GM21423 (cell line): ENCODE measurements around the gene TRIO.

Experiments
- ATAC-seq: cut with Tn5 transposase; IDR thresholded peaks from one replicate; pipeline ENCODE4 v1.9.1; 2021; ENCODE audit warnings: mild to moderate bottlenecking, moderate library complexity; ENCODE audit not compliant: unreplicated experiment

The TRIO gene

GRCh38 chr5:14465776-14466175, 322.6 kb downstream of the TRIO start:
- no peak for ATAC-seq

GRCh38 chr5:14467251-14467650, 324.1 kb downstream of the TRIO start:
- ATAC-seq: no peak

- ATAC-seq: no peak
Measured at GRCh38 chr5:14467886-14468285, 324.7 kb downstream of the TRIO start.

- no peak for ATAC-seq
Measured at GRCh38 chr5:14469551-14470377, 326.6 kb downstream of the TRIO start.

- no peak for ATAC-seq
Measured at GRCh38 chr5:14471507-14471906, 328.4 kb downstream of the TRIO start.

- no peak for ATAC-seq
Measured at GRCh38 chr5:14472986-14473567, 329.9 kb downstream of the TRIO start.

GRCh38 chr5:14475045-14475444, 331.9 kb downstream of the TRIO start:
- no peak for ATAC-seq

- no peak for ATAC-seq
Measured at GRCh38 chr5:14476786-14477435, 333.8 kb downstream of the TRIO start.

GRCh38 chr5:14479143-14479696, 336.1 kb downstream of the TRIO start:
- no peak for ATAC-seq

GRCh38 chr5:14481349-14481748, 338.2 kb downstream of the TRIO start:
- no peak for ATAC-seq

GRCh38 chr5:14482085-14482484, 338.9 kb downstream of the TRIO start:
- no peak for ATAC-seq

GRCh38 chr5:14483504-14484157, 340.5 kb downstream of the TRIO start:
- ATAC-seq: no peak

GRCh38 chr5:14486486-14486885, 343.3 kb downstream of the TRIO start:
- no peak for ATAC-seq

GRCh38 chr5:14486996-14487896, 344.1 kb downstream of the TRIO start:
- no peak for ATAC-seq

- ATAC-seq: no peak
Measured at GRCh38 chr5:14487897-14488570, 344.9 kb downstream of the TRIO start.

- ATAC-seq: no peak
Measured at GRCh38 chr5:14488709-14489108, 345.6 kb downstream of the TRIO start.

GRCh38 chr5:14489643-14490042, 346.5 kb downstream of the TRIO start:
- ATAC-seq: no peak

GRCh38 chr5:14490309-14490711, 347.2 kb downstream of the TRIO start:
- no peak for ATAC-seq

- ATAC-seq: no peak
Measured at GRCh38 chr5:14491015-14491915, 348.1 kb downstream of the TRIO start.
